Activated CD4-positive, alpha-beta T cell treated with anti-CD3 and anti-CD28 coated beads, Interleukin-2, amount 50 U/mL, for 24 hours (primary cell): ENCODE measurements around the gene NHLRC4.
A peak's percentile ranks its signal among the peaks of the same experiment; 100 is the strongest.

ENCODE experiments used
- DNase-seq, 2 donors: peaks; one replicate each; pipeline ENCODE4 v3.0.0-alpha.2; 2020; ENCODE audit warnings: low read depth in 1 of 2, low spot score in 1 of 2

Gene NHLRC4

GRCh38 chr16:566475-567372, at the start of gene NHLRC4:
TSS of gene NHLRC4 (plus strand) at chr16:567005. CDS start at chr16:568048, 1,043 bp downstream.
- peak in 1 of 2 donors; percentile 35 for DNase-seq

- no peak for DNase-seq
Observed at GRCh38 chr16:518858-519257, 47.9 kb upstream of the NHLRC4 start.

DNA sequence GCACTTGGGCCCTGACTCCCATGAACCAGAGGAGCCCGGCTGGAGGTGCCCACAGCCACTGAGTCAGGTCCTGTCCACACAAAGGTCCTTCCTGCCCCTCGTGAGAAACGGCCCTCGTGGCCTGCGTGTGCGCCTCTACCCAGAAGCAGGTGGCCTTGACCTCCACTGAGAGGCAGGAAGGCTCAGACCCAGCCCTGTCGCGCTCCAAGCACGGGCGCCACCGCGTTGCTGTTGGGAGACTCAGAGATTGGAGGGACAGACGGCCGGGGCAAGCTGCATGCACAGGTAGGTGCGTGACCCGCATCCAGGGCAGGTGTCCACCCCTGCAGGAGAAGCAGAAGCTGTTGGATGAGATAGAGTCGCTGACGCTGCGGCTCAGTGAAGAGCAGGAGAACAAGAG, 47.4 kb upstream of the NHLRC4 start:
- DNase-seq: no peak

GRCh38 chr16:519841-520687, 46.7 kb upstream of the NHLRC4 start:
- no peak for DNase-seq

- DNase-seq: no peak
Observed at GRCh38 chr16:520847-521246, 46.0 kb upstream of the NHLRC4 start.

DNA sequence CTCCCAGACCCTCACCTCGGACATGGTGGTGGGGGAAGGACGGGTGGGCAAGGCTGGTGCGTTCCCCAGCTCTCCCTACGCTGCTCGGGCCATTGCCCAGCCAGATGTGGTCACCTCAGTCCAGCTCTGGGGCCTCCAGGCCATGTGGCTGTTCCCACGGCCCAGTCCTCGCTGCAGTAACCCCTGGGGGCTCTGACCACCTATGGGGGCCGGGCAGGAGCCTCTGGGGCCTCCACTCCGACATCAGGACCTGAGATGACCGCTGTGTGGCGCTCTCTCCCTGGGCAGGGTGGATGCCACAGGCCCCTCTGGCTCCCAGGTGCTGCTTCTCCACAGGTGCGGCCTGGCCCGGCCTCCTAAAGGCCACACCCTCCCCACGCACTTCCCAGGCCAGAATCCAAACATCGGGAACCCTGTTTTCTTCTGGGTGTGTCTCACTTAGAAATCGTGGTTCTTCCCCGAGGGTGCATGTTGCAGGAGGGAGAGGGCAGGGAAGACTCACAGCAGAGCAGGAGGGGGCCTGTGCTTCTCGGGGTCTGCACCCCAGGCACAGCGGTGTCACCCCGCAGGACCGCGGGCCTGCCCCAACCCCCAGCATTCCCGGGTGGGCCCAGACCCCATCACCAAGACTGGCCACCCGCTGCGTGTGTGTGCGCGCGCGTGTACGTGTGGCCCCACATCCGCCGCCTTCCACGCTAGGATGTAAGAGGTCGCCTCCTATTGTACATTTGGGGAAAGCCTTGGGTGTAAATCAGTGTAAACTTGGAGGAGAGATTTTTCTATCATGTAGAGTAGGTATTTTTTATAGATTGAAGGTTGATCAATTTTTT, 45.2 kb upstream of the NHLRC4 start:
- no peak for DNase-seq

DNA sequence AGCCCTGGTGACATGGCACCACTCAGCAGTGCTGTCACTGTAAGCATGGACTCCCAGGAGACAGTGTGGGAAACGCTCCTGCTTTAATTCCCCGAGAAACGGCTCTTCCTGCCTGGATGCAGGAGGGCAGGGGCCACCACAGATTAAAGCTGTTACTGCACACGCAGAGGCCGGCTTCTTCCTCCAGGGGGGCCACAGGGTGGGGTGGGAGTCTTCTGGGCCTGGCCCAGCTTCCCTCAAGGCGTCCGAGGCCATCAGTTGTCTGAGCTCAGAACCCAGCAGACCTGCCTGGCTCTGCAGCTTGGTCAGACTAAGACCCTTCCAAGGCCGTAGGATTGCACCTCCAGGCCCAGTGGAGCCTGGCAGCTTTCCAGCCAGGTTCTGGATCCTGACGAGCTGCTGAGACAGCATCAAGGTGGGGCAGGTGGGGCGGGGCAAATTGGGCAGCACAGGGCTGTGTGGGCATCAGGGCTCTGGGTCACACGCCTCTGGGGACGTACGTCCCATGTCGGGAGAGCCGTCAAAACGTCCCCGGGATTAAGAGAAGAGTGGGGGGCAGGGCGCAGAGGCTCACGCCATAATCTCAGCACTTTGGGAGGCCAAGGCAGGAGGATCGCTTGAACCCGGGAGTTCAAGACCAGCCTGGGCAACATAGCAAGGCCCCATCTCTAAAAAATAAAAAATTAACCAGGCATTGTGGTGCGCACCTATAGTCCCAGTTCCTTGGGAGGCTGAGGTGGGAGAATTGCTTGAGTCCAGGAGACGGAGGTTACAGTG, 44.3 kb upstream of the NHLRC4 start:
- no peak for DNase-seq

DNA sequence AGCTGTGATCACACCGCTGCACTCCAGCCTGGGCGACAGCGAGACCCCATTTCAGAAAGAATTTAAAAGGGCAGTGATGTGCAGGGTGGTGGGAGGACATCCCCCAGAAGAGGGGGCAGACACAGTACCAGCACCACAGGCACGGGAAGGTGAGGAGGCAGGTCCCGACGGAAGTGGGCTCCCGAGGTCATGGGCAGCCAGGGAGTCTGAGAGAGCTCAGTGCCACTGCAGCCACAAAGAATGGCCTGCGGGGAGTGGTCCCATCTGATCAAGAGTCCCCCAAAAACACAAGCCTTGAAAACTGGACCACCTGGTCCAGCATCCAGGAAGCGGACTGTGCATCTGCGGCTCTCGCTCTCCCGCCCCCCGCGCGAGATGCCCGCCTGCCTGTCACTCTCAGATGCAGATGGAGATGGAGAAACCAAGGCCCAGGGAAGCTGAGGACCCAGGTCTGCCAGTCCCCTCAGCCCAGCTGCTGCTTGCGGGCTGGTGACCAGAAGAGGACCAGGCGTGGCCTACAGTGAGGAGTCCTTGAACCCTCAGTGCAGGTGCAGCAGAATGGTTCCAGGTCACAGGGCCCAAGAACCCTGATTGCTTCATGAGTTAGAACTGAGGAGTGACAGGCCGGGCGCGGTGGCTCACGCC, 43.6 kb upstream of the NHLRC4 start:
- DNase-seq: no peak

DNA sequence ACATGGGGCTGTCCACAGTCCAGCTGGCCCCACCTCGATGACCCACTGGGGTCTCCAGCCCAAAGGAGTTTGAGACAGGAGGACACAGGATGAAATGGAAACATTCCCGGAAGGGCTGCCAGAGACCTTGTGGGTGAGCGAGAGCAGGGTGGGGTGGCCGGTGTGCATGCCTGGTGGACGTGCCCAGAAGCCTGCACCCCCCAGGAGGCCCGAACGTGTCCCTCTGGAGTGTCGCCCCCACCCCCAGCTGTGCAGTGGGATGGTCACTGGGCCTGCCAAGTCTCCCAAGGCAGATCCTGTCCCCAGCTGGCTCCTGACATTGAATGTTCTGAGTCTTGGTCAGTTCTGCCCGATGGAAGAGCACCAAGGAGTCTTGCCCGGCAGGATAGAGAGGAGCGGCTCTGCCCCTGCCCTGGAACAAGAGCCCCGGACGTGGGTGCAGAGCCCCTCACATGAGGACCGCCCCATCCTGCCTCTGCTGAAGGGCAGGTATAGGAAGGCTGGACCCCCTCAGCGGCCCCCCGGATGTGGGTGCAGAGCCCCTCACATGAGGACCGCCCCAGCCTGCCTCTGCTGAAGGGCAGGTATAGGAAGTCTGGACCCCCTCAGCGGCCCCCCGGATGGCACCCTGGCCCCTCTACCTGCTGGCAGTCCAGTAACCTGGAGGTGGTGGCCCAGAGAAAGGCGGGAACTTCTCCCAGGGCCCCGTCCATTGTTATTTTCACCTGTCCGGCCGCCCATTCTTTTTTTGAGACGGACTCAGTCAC, 42.3 kb upstream of the NHLRC4 start:
- DNase-seq: no peak

DNA sequence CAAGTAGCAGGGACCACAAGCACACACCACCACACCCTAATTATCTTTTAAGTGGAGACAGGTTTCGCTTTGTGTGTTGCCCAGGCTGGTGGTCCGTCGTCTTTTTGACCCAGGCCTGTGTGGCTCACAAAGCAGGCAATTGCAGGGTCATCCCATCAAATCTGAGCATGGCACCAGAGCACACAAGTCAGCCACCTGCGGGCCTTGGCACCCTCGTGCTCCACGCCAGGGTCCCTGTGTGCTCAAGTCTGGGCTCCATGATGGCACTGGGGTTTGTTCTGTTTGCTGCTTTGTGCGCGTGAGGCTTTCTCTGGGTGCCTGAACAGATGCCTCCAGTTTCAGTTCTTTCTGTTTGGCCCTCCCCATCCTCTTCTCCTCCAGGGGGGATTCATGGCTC, 41.7 kb upstream of the NHLRC4 start:
- DNase-seq: no peak

GRCh38 chr16:525520-526180, 41.2 kb upstream of the NHLRC4 start:
- DNase-seq: peak; percentile 52 to 82

GRCh38 chr16:526181-527014, 40.4 kb upstream of the NHLRC4 start:
- peak in 1 of 2 donors; percentile 36 for DNase-seq

DNA sequence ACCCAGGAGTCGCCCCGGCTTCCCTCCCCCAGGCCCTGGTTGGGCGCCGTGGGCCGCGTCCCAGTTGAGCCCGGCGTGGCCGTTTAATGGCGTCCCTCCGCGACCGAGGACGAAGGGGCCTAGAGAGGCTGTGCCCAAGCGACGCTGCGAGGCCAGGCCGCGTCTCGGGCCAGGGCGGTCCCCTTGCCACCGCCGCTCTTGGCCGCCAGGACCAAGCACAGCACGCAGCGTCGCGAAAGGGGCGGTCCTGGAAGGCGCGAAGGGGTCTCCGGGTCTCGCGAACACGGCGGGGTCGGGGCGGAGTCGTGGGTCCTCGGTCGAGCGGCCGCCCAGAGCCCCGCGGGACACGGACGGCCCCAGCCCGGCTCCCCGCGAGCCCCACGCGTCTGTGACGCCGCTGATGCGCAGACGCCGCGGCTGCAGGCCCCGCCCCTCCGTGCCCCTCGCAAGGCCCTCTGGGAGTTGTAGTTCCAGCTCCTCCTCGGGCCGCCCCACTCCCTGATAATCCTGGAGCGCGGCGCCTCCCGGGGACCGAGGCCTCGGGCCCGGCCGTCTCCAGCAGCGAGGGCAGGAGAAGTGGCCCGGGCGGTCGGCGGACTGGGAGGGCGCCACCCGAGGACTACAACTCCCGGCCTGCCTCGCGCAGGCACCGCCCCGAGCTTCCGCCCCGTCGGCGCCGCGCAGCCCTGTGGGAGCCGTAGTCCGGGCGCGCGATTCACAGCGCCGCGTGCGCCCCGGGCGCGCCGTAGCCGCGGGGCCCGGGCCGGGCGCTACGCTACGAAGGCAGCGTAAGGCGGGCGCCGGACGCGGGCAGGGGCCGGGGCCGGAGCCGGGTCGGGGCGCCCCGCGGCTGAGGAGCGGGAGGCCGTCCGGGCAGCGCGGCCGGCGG, 39.5 kb upstream of the NHLRC4 start, which contains the start of gene CAPN15:
Gene CAPN15 (plus strand): TSS at position 698 of the 889 bp plus-strand sequence. CDS start 19,127 bp downstream, outside the sequence.
- DNase-seq: peak; percentile 80 to 81

- DNase-seq: peak; percentile 15 to 30
Observed at GRCh38 chr16:528111-529011, 38.4 kb upstream of the NHLRC4 start.

- no peak for DNase-seq
Observed at GRCh38 chr16:529012-529575, 37.7 kb upstream of the NHLRC4 start.
